H1 (cell line): ENCODE measurements around the gene TNFAIP1.

Experiments
- CTCF ChIP-seq, 3 experiments: IDR thresholded peaks; 1 replicate in 2 of 3; 2 replicates in 1 of 3; pipeline versions ENCODE4 v1.5.1 to v1.6.1; 2011; ENCODE audit warnings: low read length in 3 of 3, mild to moderate bottlenecking in 3 of 3, inconsistent platforms in 2 of 3, low read depth in 1 of 3, moderate library complexity in 1 of 3; ENCODE audit not compliant: insufficient read depth in 1 of 3; ENCODE audit errors: control extremely low read depth in 1 of 3
- YY1 ChIP-seq: IDR thresholded peaks from 2 replicates; pipeline ENCODE4 v1.6.1; 2011; ENCODE audit warnings: low read depth, mild to moderate bottlenecking, low read length
- TF ChIP-seq, protein P1 (sequence below): IDR thresholded peaks from 2 replicates; pipeline ENCODE4 v1.6.1; 2011; ENCODE audit warnings: low read length, improper control_type of control experiment

GRCh38 chr17:28346746-28347246, 11.2 kb downstream of the TNFAIP1 start:
- TF ChIP-seq CTCF (IDR thresholded peaks at IDR 0.05; ENCODE audit: control extremely low read depth in 1 of 3, insufficient read depth in 1 of 3, low read depth in 1 of 3, low read length in 3 of 3) (peak; percentile 21 to 33 (median 22); a peak in 3 of 4 replicates), YY1 (no peak)
- TF ChIP-seq, protein P1, sequence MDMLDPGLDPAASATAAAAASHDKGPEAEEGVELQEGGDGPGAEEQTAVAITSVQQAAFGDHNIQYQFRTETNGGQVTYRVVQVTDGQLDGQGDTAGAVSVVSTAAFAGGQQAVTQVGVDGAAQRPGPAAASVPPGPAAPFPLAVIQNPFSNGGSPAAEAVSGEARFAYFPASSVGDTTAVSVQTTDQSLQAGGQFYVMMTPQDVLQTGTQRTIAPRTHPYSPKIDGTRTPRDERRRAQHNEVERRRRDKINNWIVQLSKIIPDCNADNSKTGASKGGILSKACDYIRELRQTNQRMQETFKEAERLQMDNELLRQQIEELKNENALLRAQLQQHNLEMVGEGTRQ: no peak
